ENCODE measurements around the gene TTC39C. TPM values are rescaled to one million over a fixed set of nuclear protein-coding genes. Genes with fewer than 3 reads are reported as not detected.
A peak's percentile ranks its signal among the peaks of the same experiment; 100 is the strongest.

The TTC39C gene
- total RNA-seq, 3 donors from 2014 or later, result 49.8 to 59.0 (median 53.0) TPM

DNA sequence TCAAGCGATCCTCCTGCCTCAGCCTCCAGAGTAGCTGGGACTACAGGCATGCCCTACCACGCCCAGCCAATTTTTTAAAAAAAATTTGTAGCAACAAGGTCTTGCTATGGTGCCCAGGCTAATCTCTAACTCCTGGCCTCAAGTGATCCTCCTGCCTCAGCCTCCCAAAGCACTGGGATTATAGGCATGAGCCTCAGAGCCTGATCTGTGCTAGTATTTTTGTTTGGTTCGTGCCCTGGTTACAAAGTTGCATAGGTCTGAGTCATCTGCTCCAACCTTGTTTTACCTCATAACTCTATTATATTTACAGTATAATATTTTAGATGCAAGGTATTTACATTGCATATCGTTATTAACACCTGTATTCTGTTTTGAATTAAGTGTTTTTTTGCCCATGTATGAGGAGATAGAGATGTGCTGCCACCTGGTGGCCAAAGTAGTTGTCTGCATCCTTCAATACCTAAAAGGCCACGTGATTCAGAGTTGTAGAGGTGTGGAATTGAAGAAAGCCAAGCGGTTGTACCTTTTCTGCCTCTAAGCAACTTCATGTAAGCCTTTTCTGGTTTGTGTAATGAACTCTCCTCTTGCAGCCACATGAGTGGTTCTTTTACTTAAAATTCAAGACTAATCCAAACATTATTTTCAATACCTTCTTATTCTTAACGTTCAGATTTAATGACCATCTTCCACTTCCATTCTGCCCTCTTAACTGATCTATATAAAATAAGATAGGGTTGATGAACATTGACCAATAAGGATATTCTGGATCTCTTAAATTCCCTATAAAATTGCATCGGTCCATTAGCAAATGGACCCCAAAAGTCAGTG is 104.4 kb downstream of the TTC39C start:
- TF ChIP-seq POLR2A (IDR thresholded peaks at IDR 0.05), result no peak
- TF ChIP-seq, protein P1, sequence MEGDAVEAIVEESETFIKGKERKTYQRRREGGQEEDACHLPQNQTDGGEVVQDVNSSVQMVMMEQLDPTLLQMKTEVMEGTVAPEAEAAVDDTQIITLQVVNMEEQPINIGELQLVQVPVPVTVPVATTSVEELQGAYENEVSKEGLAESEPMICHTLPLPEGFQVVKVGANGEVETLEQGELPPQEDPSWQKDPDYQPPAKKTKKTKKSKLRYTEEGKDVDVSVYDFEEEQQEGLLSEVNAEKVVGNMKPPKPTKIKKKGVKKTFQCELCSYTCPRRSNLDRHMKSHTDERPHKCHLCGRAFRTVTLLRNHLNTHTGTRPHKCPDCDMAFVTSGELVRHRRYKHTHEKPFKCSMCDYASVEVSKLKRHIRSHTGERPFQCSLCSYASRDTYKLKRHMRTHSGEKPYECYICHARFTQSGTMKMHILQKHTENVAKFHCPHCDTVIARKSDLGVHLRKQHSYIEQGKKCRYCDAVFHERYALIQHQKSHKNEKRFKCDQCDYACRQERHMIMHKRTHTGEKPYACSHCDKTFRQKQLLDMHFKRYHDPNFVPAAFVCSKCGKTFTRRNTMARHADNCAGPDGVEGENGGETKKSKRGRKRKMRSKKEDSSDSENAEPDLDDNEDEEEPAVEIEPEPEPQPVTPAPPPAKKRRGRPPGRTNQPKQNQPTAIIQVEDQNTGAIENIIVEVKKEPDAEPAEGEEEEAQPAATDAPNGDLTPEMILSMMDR (IDR thresholded peaks at IDR 0.05), result peak; percentile 89 to 97 (median 91)
- Histone ChIP-seq H3K27ac (no peak overlapping the region), H3K27me3 (no peaks in the 10 kb centered on the region), H3K36me3 (no peaks in the 10 kb centered on the region), H3K4me1 (no peaks in the 10 kb centered on the region), H3K4me3 (no peak overlapping the region), H3K9me3 (no peaks in the 10 kb centered on the region)
- intact Hi-C loops (cut with DNase I; ENCODE audit: low total_unique reads), result no loop called here
- peak; percentile 63 to 76 for DNase-seq (ENCODE audit: low spot score in 2 of 2)

DNA sequence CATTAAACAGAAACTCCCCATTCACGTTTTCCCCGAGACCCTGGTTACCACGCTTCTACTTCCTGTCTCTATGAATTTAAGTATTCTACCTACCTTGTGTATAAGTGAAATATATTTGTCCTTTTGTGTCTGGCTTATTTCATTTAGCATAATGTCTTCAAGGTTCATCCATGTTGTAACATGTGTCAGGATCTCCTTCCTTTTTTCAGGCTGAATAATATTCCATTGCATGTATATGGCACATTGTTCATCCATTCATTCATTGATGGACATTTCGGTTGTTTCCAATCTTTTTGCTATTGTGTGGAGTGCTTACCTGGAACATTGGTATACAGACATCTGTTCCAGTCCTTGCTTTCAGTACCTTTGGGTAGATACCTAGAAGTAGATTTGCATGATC is 106.1 kb downstream of the TTC39C start:
- no peak for DNase-seq (ENCODE audit: low spot score in 2 of 2)
- no peaks in the 10 kb centered on the region for H3K27me3 ChIP-seq
- no peaks in the 10 kb centered on the region for H3K36me3 ChIP-seq
- H3K4me3 ChIP-seq, result no peak overlapping the region
- H3K9me3 ChIP-seq, result no peaks in the 10 kb centered on the region
- intact Hi-C loops (cut with DNase I; ENCODE audit: low total_unique reads), result no loop called here
- TF ChIP-seq POLR2A (IDR thresholded peaks at IDR 0.05) (no peak), POLR2AphosphoS5 (IDR thresholded peaks at IDR 0.05) (no peak)
- TF ChIP-seq, protein P1 (IDR thresholded peaks at IDR 0.05), result no peak
- H3K4me1 ChIP-seq, result no peaks in the 10 kb centered on the region
- H3K27ac ChIP-seq, result no peak overlapping the region

DNA sequence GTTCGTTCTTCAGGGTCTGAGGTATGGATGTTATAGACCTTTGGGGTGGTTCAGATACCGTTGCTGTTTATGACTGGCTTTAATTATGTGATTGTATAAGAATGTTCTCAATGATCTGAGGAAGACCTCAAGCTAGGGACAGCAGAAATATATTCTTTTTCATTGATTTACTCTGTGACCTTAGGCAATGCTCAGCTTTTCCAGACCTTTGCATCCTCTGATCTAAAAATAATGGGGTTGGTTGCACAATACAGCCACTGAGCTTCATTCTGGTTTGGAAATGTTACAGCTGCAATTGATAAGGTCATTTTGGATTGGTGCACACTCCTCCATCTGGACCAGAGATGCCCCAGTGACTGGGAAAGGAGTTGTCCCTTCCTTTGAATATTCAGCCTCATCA is 107.1 kb downstream of the TTC39C start:
- DNase-seq (ENCODE audit: low spot score in 2 of 2), result no peak
- H3K27me3 ChIP-seq, result no peaks in the 10 kb centered on the region
- H3K9me3 ChIP-seq, result no peaks in the 10 kb centered on the region
- H3K4me1 ChIP-seq, result no peaks in the 10 kb centered on the region
- TF ChIP-seq, protein P1 (IDR thresholded peaks at IDR 0.05), result no peak
- no peak for TF ChIP-seq POLR2A (IDR thresholded peaks at IDR 0.05)
- TF ChIP-seq POLR2AphosphoS5 (IDR thresholded peaks at IDR 0.05), result no peak
- no peaks in the 10 kb centered on the region for H3K36me3 ChIP-seq
- intact Hi-C loops (cut with DNase I; ENCODE audit: low total_unique reads), result no loop called here
- no peak overlapping the region for H3K4me3 ChIP-seq
- no peak overlapping the region for H3K27ac ChIP-seq

DNA sequence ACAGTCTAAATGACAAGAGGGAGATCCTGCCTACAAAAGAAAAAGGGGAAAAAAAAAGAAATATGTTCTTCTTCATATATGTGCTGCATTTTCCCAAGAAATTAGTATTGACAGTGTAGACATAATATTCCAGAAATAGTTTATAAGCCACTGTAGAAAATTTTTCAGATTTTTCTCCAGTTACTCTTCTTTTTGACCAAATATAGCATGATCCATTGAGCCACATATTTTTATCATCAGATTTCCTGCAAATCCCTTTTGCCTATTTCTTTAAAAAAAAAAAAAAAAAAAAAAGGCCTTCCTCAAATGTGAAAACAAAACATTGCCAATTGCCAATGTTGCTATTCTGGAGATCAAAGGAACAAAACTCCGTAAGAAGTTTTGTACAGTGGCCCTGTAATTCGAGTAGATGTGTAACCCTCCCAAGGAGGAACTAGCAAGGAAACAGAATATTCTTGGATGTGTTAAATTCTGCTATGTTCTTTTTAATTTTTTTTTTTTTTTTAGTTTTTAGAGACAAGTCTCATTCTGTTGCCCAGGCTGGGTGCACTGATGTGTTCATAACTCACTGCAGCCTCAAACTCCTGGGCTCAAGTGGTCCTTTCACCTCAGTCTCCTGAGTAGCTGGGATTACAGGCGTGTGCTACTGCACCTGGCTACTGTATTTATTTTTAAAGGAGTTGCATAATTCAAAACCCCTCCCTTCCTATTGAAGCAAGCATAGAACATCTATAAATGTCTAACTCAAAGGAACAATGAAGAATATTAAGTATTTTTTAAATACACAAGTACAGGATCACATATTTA is 111.8 kb downstream of the TTC39C start:
- Histone ChIP-seq H3K27me3 (no peaks in the 10 kb centered on the region), H3K4me3 (no peak overlapping the region), H3K9me3 (no peaks in the 10 kb centered on the region), H3K4me1 (no peaks in the 10 kb centered on the region), H3K27ac (no peak overlapping the region), H3K36me3 (no peaks in the 10 kb centered on the region)
- no peak for DNase-seq (ENCODE audit: low spot score in 2 of 2)
- intact Hi-C loops (cut with DNase I; ENCODE audit: low total_unique reads), result no loop called here
- TF ChIP-seq, protein P1 (IDR thresholded peaks at IDR 0.05), result no peak
- TF ChIP-seq POLR2AphosphoS5 (IDR thresholded peaks at IDR 0.05) (no peak), POLR2A (IDR thresholded peaks at IDR 0.05) (no peak)

DNA sequence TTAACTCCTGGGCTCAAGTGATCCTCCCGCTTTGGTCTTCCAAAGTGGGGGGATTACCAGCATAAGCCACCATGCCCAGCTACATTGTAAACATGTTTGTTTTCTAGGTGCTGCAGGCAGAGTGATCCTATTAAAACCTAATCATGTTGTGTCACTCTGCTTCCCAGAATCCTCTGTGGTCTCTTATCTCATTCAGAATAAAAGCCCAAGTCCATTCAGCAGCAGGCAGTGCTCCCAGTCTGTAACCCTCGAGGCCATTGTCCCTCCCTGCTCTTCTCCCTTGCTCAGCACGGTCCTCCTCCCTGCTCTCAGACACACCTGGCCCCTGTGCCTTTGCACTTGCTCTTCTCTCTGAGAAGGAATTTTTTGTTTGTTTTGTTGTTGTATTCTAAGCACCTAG is 113.2 kb downstream of the TTC39C start:
- no peaks in the 10 kb centered on the region for H3K4me1 ChIP-seq
- intact Hi-C loops (cut with DNase I; ENCODE audit: low total_unique reads), result no loop called here

More for the DNA sequence above, 113.2 kb downstream of the TTC39C start:
- DNase-seq (ENCODE audit: low spot score in 2 of 2), result no peak
- no peak overlapping the region for H3K4me3 ChIP-seq
- no peaks in the 10 kb centered on the region for H3K9me3 ChIP-seq
- no peaks in the 10 kb centered on the region for H3K36me3 ChIP-seq
- no peak overlapping the region for H3K27ac ChIP-seq
- no peaks in the 10 kb centered on the region for H3K27me3 ChIP-seq
- TF ChIP-seq, protein P1 (IDR thresholded peaks at IDR 0.05), result no peak
- no peak for TF ChIP-seq POLR2AphosphoS5 (IDR thresholded peaks at IDR 0.05)
- TF ChIP-seq POLR2A (IDR thresholded peaks at IDR 0.05), result no peak

All from breast epithelium (tissue), 4 donors.